GM12892 (cell line): ENCODE measurements around the gene CST7.

Experiments
- POLR2AphosphoS5 ChIP-seq: IDR thresholded peaks from 2 replicates; pipeline ENCODE4 v1.6.1; 2011; ENCODE audit warnings: low read depth, low read length, control low read depth
- TAF1 ChIP-seq: IDR thresholded peaks from 2 replicates; pipeline ENCODE4 v1.6.1; 2011; ENCODE audit warnings: low read depth, mild to moderate bottlenecking, control low read depth, low read length, borderline replicate concordance

DNA sequence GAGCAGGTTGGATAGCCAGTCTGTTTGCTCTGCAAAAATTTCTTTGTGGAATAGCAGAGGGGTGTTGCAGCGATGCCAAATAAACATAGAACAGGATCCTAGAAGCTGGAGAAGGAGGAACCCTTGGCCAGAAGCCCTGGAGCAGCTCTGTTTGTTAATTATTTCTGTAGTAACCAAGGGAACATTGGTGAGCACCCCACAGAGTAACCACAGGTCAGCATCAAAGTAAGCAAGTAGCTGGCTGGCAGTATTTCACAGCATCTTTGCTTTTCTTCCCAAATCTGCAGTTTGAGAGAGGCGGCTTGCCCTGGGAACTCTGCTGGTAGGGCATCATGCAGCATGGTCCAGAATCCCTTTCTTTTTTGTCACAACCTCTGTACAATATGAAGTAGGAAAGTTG lies 56.2 kb downstream of the CST7 start:
- TF ChIP-seq TAF1 (no peak), POLR2AphosphoS5 (no peak)
